Head of caudate nucleus (tissue), 42 donors: ENCODE measurements around the gene RGS1.

Experiments
- DNase-seq, 42 donors: peaks; one replicate each; pipeline versions ENCODE4 v3.0.0 to v3.0.0-alpha.2; 2020 to 2021; ENCODE audit warnings: mixed read lengths in 7 of 42
- intact Hi-C: fragments of 100-400 bp; cut with DNase I; formaldehyde crosslinking; loops from one replicate; pipeline ENCODE4 v1.15.0; 2022

Gene RGS1

DNA sequence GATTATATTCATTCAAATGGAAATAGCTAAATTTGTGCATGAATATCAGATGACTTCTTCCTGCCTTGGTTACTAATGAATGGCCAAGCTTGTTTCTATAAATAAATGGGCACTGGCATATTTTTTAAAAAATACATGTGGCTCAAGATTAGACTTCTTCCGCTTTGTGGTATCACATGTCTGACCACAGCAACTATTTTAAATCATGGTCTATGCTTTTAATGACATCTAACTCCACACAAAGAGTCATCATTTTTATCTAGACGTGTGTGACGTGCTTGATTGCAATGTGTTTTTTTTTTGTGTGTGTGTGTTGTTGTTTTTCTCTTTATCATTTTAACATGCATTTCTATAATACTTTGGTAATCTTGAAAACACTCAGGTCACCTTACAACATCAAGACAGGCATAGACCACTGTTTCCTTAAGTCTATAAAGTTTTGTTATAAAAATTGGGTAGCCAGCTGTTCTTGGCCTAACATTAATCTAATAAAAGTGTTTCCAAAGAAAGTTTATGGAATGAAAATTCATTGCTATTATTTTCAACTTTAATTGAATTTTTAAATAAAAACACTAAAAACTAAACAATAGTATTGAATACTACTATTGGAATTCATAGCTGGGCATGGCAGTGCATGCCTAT lies 29.5 kb downstream of the RGS1 start:
- no peak for DNase-seq
- intact Hi-C loops = loop anchor here (10.0 kb wide), 1 partner anchor 130 kb away; no protein-coding TSS in a partner anchor

GRCh38 chr1:192608671-192609070 lies 33.1 kb downstream of the RGS1 start:
- intact Hi-C loops = loop anchor here (10.0 kb wide), 1 partner anchor 134 kb away; no protein-coding TSS in a partner anchor
- DNase-seq = no peak

GRCh38 chr1:192609110-192610079 lies 33.8 kb downstream of the RGS1 start:
- intact Hi-C loops = loop anchor here (10.0 kb wide), 1 partner anchor 135 kb away; no protein-coding TSS in a partner anchor
- DNase-seq = peak in 40 of 42 donors; percentile 2 to 64 (median 24)

- intact Hi-C loops = no loop called here
- no peak for DNase-seq
These were observed 34.7 kb downstream of the RGS1 start for GRCh38 chr1:192610112-192610889.

DNA sequence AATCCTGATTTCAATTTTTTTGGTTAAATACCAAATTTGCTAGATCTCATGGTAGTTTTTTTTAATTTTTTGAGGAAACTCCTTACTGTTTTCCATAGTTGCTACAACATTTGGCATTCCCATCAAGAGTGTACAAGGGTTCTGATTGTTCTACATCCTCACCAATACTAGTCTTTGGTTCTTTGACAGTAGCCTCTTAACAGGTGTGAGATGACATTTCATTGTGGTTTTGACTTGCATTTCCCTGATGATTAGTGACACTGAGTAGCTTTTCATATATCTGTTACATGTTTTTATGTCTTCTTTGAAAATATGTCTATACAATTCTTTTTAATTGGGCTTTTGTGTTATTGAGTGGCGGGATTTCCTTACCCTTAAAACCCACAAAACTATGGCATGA lies 39.5 kb downstream of the RGS1 start:
- intact Hi-C loops = no loop called here
- no peak for DNase-seq

DNA sequence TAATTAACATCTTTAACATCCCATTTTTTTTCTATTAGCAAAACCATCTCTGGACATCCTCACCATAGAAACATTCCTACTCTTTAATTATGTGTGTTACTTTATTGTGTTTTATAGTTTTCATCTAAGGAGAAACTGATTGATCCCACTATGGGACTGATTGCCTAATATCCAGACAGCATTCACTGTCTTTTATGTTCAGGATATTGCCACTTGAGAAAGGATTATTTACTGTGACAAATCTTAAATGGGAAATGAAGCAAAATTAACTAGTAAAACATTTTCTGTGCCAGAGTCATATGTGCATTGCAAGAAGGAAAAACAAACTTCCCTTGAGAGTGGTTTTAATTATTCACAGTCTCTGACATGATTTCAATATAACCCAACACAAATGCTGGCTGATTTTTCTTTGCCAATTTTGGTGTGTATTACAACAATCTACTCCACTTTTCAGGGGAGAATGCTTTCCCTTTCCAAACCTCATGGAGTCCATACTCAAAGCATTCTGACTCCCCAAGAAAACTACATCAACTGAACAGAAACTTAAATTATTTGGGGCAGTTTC lies 44.6 kb downstream of the RGS1 start:
- no peak for DNase-seq
- intact Hi-C loops = no loop called here

DNA sequence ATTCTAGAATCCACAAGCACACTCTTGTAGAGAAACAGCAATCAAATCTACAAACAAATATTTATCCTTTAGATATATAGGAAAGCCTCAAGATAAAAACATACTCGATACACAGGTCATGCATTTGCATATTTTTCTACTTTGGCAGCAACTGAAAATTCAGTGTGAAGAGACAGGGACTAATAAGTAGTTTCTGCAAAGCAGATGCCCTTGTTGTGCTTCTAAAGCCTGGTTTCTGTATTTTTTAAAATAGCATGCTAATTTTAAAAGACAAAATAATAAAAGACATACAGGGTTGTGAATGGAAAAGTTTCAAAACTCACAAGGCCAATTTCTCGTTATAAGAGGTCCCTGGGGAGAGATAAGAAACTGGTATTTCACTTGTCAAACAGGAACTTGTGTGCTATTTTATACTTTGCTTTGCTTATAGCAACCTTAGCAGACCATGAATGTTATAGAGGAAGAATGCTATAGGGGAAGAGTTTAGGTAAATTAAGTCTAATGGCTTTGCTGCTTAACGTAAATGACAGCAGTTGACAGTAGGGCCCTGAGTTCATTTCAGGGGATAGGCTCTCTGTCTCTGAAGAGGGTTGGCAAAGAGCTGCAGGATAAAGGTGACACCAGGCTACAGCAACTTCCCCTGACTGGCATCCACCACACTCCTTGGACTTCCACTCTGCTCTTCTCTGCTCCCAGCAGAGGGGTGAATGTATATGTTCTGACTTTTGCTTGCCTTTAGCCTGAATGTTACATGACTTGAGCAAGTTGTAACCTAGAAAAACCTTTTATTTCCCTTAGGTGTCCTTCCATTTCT lies 51.0 kb downstream of the RGS1 start:
- intact Hi-C loops = no loop called here
- no peak for DNase-seq

DNA sequence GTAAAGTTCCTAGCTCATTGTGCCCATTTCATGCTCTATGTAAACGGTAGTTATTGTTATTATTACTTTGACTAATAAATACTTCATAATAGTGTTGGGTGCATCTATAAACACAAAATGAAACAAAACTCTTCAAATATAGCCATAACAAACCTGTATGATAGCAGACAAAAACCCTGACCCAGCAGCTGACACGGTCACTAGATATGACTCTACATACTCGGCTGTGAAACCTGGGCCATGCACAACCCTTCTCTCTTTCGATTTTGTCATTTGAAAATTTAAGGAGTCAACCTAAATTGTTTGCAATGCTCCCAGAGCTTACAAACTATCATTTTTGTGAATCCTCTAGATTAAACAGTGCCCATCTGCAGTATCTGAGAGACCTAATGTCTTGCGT lies 52.3 kb downstream of the RGS1 start:
- DNase-seq = no peak
- intact Hi-C loops = no loop called here

- intact Hi-C loops = no loop called here
- DNase-seq = no peak
These were observed 53.0 kb downstream of the RGS1 start for GRCh38 chr1:192628396-192629057.

- intact Hi-C loops = no loop called here
These were observed 54.0 kb downstream of the RGS1 start for GRCh38 chr1:192629612-192630011.

More at GRCh38 chr1:192629612-192630011, 54.0 kb downstream of the RGS1 start:
- DNase-seq = no peak
